Naive B cell (primary cell): ENCODE results near the gene CREBL2. TPM values are rescaled to one million over a fixed set of nuclear protein-coding genes. Genes with fewer than 3 reads are reported as not detected.

ENCODE experiments used
- ATAC-seq, 2 donors: fragments of 150-1000 bp; cut with Tn5 transposase; 2 replicates each; pipeline ENCODE4 v1.10.0; 2021; ENCODE audit warnings: low read depth in 2 of 2, mild to moderate bottlenecking in 2 of 2, moderate library complexity in 2 of 2
- DNase-seq: peaks from one replicate; pipeline ENCODE4 v3.0.0; 2022
- H3K27ac Mint-ChIP-seq, 6 donors: one replicate each; pipeline ENCODE4 v1.8.0; 2020 to 2022; ENCODE audit warnings: mild to moderate bottlenecking in 6 of 6, mixed read lengths in 6 of 6, moderate library complexity in 5 of 6, inconsistent platforms in 2 of 6
- H3K27me3 Mint-ChIP-seq, 3 donors: one replicate each; pipeline ENCODE4 v1.8.0; 2021 to 2022; ENCODE audit warnings: mixed read lengths in 3 of 3, mild to moderate bottlenecking in 1 of 3
- H3K36me3 Mint-ChIP-seq, 2 donors: one replicate each; pipeline ENCODE4 v1.8.0; 2020 to 2022; ENCODE audit warnings: mixed read lengths in 2 of 2, inconsistent platforms in 1 of 2, mild to moderate bottlenecking in 1 of 2
- H3K4me1 Mint-ChIP-seq, 3 donors: one replicate each; pipeline ENCODE4 v1.8.0; 2020 to 2022; ENCODE audit warnings: mixed read lengths in 3 of 3, inconsistent platforms in 1 of 3, mild to moderate bottlenecking in 1 of 3, moderate library complexity in 1 of 3
- H3K4me3 Mint-ChIP-seq, 8 donors: one replicate each; pipeline ENCODE4 v1.8.0; 2020 to 2022; ENCODE audit warnings: mild to moderate bottlenecking in 8 of 8, mixed read lengths in 8 of 8, moderate library complexity in 8 of 8, inconsistent platforms in 2 of 8
- H3K9me3 Mint-ChIP-seq, 7 donors: one replicate each; pipeline ENCODE4 v1.8.0; 2020 to 2022; ENCODE audit warnings: mixed read lengths in 7 of 7, mild to moderate bottlenecking in 5 of 7, inconsistent platforms in 2 of 7, moderate library complexity in 1 of 7
- polyA plus RNA-seq, 6 donors: library from polyadenylated mRNA; unstranded; fragments of 300-500 nt; fragmentation: Illumina TruSeq; gene quantifications; one replicate each; pipeline ENCODE4 v1.2.3, GENCODE V29; 2021; ENCODE audit warnings: low read depth in 6 of 6

CREBL2 gene
- polyA plus RNA-seq, 6 donors from 2014 or later: 21.9 to 29.3 (median 25.6) TPM

- no peaks in the 10 kb centered on the region for H3K36me3 Mint-ChIP-seq
- DNase-seq (no peak), ATAC-seq (no peak)
- H3K4me1 Mint-ChIP-seq: no peaks in the 10 kb centered on the region
- peaks cover 0 to 11% (median 7%) of the 10 kb centered on the region in 3 donors for H3K27me3 Mint-ChIP-seq
- peak overlapping the region in 2 of 6 donors; percentile 64 to 69 for H3K27ac Mint-ChIP-seq
- peaks cover 0 to 2% (median 0%) of the 10 kb centered on the region in 7 donors for H3K9me3 Mint-ChIP-seq
- no peak overlapping the region for H3K4me3 Mint-ChIP-seq
These were observed 69.5 kb downstream of the CREBL2 start for GRCh38 chr12:12681061-12681765.

- H3K4me3 Mint-ChIP-seq: no peak overlapping the region
- ATAC-seq: no peak
- DNase-seq: no peak
- no peak overlapping the region for H3K27ac Mint-ChIP-seq
- H3K27me3 Mint-ChIP-seq: peaks cover 0 to 11% (median 7%) of the 10 kb centered on the region in 3 donors
- H3K4me1 Mint-ChIP-seq: no peaks in the 10 kb centered on the region
- no peaks in the 10 kb centered on the region for H3K36me3 Mint-ChIP-seq
- H3K9me3 Mint-ChIP-seq: peaks cover 0 to 2% (median 0%) of the 10 kb centered on the region in 7 donors
These were observed 70.6 kb downstream of the CREBL2 start for GRCh38 chr12:12682284-12682683.

GRCh38 chr12:12683136-12683697, 71.5 kb downstream of the CREBL2 start:
- no peaks in the 10 kb centered on the region for H3K36me3 Mint-ChIP-seq
- H3K4me1 Mint-ChIP-seq: no peaks in the 10 kb centered on the region
- DNase-seq (no peak), ATAC-seq (no peak)
- no peak overlapping the region for H3K4me3 Mint-ChIP-seq
- H3K27me3 Mint-ChIP-seq: peaks cover 0 to 11% (median 7%) of the 10 kb centered on the region in 3 donors
- peaks cover 0 to 2% (median 0%) of the 10 kb centered on the region in 7 donors for H3K9me3 Mint-ChIP-seq
- H3K27ac Mint-ChIP-seq: no peak overlapping the region

GRCh38 chr12:12683725-12684124, 72.0 kb downstream of the CREBL2 start:
- no peak overlapping the region for H3K4me3 Mint-ChIP-seq
- ATAC-seq (no peak), DNase-seq (no peak)
- H3K27ac Mint-ChIP-seq: no peak overlapping the region
- H3K4me1 Mint-ChIP-seq: no peaks in the 10 kb centered on the region
- peaks cover 0 to 11% (median 7%) of the 10 kb centered on the region in 3 donors for H3K27me3 Mint-ChIP-seq
- H3K9me3 Mint-ChIP-seq: peaks cover 0 to 2% (median 0%) of the 10 kb centered on the region in 7 donors
- no peaks in the 10 kb centered on the region for H3K36me3 Mint-ChIP-seq

DNA sequence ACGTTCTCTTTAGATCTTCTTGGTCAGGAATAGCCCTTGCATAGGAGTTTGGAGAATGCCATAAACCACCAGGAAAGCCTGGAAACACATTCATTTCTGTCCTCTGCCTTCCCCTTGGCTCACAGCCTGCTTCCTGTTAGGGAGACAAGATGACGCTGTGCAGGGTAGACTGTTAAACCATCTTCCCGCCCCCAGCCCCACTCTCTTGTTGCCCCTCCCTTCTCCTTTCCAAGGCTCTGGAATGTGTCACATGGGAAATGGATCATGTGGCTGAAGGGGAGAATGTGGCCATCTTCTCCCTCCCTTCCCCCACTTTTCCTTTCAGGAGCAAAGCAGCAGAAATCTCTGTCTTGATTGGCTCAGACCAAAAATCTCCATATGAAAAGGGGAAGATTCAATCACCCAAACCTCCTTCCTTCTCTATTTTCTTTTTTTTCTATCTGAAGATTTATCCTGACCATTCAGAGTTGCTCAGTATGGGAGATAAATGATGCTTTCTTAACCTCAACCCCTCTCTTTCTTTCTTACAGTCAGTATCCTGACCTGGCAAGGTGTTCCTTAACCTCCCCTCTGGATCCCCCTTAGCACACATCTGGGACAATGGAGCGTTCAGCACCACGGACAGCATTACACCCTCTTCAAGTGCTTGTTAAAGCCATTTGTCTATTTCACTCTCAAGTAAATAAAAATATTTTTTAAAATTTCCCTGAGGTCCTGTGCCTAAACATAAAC, 72.9 kb downstream of the CREBL2 start:
- no peak for DNase-seq
- ATAC-seq: no peak
- no peak overlapping the region for H3K27ac Mint-ChIP-seq
- H3K36me3 Mint-ChIP-seq: no peaks in the 10 kb centered on the region
- peaks cover 0 to 2% (median 0%) of the 10 kb centered on the region in 7 donors for H3K9me3 Mint-ChIP-seq
- peaks cover 0 to 11% (median 7%) of the 10 kb centered on the region in 3 donors for H3K27me3 Mint-ChIP-seq
- H3K4me3 Mint-ChIP-seq: no peak overlapping the region
- no peaks in the 10 kb centered on the region for H3K4me1 Mint-ChIP-seq

GRCh38 chr12:12685305-12685704, 73.6 kb downstream of the CREBL2 start:
- H3K9me3 Mint-ChIP-seq: peaks cover 0 to 2% (median 0%) of the 10 kb centered on the region in 7 donors
- no peak for DNase-seq
- no peak overlapping the region for H3K27ac Mint-ChIP-seq
- H3K27me3 Mint-ChIP-seq: peaks cover 0 to 11% (median 7%) of the 10 kb centered on the region in 3 donors
- no peak for ATAC-seq
- no peaks in the 10 kb centered on the region for H3K4me1 Mint-ChIP-seq
- no peak overlapping the region for H3K4me3 Mint-ChIP-seq
- no peaks in the 10 kb centered on the region for H3K36me3 Mint-ChIP-seq

GRCh38 chr12:12686472-12686871, 74.8 kb downstream of the CREBL2 start:
- Mint-ChIP-seq H3K36me3 (no peaks in the 10 kb centered on the region), H3K9me3 (peaks cover 0 to 2% (median 0%) of the 10 kb centered on the region in 7 donors), H3K27me3 (peaks cover 0 to 11% (median 7%) of the 10 kb centered on the region in 3 donors), H3K27ac (no peak overlapping the region), H3K4me3 (no peak overlapping the region), H3K4me1 (peaks cover 0 to 3% (median 0%) of the 10 kb centered on the region in 3 donors)
- ATAC-seq: no peak
- no peak for DNase-seq

GRCh38 chr12:12686925-12687324, 75.2 kb downstream of the CREBL2 start:
- ATAC-seq (no peak), DNase-seq (no peak)
- Mint-ChIP-seq H3K9me3 (peaks cover 0 to 2% (median 0%) of the 10 kb centered on the region in 7 donors), H3K4me3 (no peak overlapping the region), H3K27me3 (peaks cover 0 to 11% (median 7%) of the 10 kb centered on the region in 3 donors), H3K4me1 (peaks cover 0 to 3% (median 3%) of the 10 kb centered on the region in 3 donors), H3K27ac (no peak overlapping the region), H3K36me3 (no peaks in the 10 kb centered on the region)

DNA sequence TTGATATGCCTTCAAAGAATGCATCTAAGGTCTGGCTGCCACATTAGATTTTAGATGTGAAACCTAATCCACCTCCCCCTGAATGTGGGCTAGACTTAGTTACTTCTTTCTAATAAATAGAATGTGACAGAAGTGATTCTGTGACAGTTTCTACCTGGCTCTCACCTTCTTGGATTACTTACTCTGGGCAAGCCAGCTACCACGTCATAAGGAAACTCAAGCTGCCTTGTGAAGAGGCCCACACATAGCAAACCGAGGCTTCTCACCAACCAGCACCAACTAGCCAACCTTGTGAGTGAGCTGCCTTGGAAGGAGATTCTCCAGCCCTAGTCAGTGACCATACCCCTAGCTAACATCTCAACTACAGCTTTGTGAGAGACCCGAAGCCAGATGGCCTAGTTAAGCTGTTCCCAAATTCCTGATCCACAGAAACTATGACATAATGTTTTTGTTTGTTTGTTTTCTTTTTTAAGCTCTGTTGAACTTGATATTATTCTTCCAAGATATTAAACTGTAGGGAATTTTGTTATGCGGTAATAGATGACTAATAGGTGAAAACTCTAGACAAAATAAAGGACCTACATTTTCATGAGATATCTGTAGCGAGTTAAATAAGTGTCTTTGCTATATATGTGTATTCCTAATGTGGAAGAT, 78.1 kb downstream of the CREBL2 start:
- ATAC-seq: no peak
- Mint-ChIP-seq H3K9me3 (peaks cover 0 to 2% (median 0%) of the 10 kb centered on the region in 7 donors), H3K27ac (no peak overlapping the region), H3K4me1 (peaks cover 0 to 4% (median 3%) of the 10 kb centered on the region in 3 donors), H3K4me3 (peak overlapping the region in 1 of 8 donors; percentile 29), H3K27me3 (peaks cover 0 to 7% (median 7%) of the 10 kb centered on the region in 3 donors), H3K36me3 (no peaks in the 10 kb centered on the region)
- no peak for DNase-seq

GRCh38 chr12:12691549-12691948, 79.9 kb downstream of the CREBL2 start:
- Mint-ChIP-seq H3K27me3 (no peaks in the 10 kb centered on the region), H3K27ac (peak overlapping the region in 1 of 6 donors; percentile 62), H3K9me3 (no peaks in the 10 kb centered on the region), H3K36me3 (no peaks in the 10 kb centered on the region), H3K4me3 (no peak overlapping the region), H3K4me1 (peaks cover 10 to 18% (median 11%) of the 10 kb centered on the region in 3 donors)
- no peak for DNase-seq
- ATAC-seq: no peak

DNA sequence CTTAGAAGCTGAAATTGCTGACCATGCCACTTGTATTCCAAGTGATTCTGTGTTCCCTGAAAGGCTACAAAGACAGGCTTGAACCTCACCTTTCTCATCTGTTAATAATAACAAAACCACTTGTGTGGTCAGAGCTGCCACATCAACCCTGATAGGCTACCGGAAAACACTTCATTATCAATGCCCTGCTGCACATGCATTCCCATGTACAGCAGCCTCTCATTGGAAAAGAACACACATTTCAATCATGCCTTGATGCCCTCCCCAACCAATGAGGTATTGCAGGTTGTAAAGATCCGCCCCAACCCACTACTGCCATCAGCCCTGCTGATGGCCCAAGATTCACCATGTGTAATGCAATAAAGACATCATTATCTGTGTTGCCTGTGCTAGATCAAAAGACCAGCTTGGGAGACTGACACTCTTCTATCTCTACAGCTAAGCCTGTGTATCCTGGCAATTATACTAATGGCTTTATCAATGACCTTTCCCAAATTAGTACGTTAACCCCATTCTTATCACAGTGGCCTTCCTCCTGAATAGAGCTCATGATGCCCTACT, 81.5 kb downstream of the CREBL2 start:
- H3K4me3 Mint-ChIP-seq: peak overlapping the region in 3 of 8 donors; percentile 4 to 51 (median 7)

More for the DNA sequence above, 81.5 kb downstream of the CREBL2 start:
- H3K4me1 Mint-ChIP-seq: peaks cover 20 to 26% (median 22%) of the 10 kb centered on the region in 3 donors
- no peak for DNase-seq
- no peaks in the 10 kb centered on the region for H3K36me3 Mint-ChIP-seq
- H3K27me3 Mint-ChIP-seq: no peaks in the 10 kb centered on the region
- ATAC-seq: no peak
- no peaks in the 10 kb centered on the region for H3K9me3 Mint-ChIP-seq
- H3K27ac Mint-ChIP-seq: peak overlapping the region in 1 of 6 donors; percentile 17
